Right lobe of liver (tissue), 4 donors: ENCODE measurements around the gene ACER1.

Experiments
- POLR2A ChIP-seq: fragments of 450-650 bp; IDR thresholded peaks from one replicate; pipeline ENCODE4 v1.6.1; 2017; ENCODE audit warnings: antibody characterized with exemption, mild to moderate bottlenecking
- TF ChIP-seq, protein P1 (sequence below), 4 donors: fragments of 200-600 bp in 3 of 4; fragments of 450-650 bp in 1 of 4; IDR thresholded peaks; one replicate each; pipeline versions ENCODE4 v1.5.1 to v1.8.0; 2016 to 2022; ENCODE audit warnings: antibody characterized with exemption in 4 of 4, mild to moderate bottlenecking in 2 of 4
- donor health status: DM: no; HTN: no; CAD: no.
- donor health status: DM: no; HTN: no; CAD: no.
- donor health status: DM: no; HTN: yes; CAD: no.

DNA sequence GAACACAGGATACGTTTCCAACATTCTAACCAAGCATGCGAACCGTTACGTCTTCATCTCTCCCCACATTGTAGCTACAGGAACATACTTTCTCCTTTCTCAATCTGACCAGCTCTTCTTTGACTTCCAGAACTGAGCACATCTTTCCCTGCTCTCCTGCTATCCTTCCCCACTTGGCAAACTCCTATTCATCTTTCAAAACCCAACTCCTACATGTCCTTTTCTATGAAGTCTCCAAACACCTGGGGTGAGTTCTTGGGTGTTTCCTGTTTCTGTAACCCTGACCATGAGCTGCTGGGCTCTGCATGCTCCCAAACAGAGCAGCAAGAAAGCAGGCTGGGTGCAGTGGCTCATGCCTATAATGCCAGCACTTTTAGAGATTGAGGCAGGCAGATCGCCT, 6.6 kb downstream of the ACER1 start:
- TF ChIP-seq, protein P1, sequence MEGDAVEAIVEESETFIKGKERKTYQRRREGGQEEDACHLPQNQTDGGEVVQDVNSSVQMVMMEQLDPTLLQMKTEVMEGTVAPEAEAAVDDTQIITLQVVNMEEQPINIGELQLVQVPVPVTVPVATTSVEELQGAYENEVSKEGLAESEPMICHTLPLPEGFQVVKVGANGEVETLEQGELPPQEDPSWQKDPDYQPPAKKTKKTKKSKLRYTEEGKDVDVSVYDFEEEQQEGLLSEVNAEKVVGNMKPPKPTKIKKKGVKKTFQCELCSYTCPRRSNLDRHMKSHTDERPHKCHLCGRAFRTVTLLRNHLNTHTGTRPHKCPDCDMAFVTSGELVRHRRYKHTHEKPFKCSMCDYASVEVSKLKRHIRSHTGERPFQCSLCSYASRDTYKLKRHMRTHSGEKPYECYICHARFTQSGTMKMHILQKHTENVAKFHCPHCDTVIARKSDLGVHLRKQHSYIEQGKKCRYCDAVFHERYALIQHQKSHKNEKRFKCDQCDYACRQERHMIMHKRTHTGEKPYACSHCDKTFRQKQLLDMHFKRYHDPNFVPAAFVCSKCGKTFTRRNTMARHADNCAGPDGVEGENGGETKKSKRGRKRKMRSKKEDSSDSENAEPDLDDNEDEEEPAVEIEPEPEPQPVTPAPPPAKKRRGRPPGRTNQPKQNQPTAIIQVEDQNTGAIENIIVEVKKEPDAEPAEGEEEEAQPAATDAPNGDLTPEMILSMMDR (IDR thresholded peaks at IDR 0.05) = no peak
- TF ChIP-seq POLR2A = no peak
